GM21529 (cell line): Measurements from ENCODE around the gene FDXACB1.

ENCODE experiments used
- ATAC-seq: cut with Tn5 transposase; IDR thresholded peaks from one replicate; pipeline ENCODE4 v1.9.1; 2021; ENCODE audit not compliant: unreplicated experiment

FDXACB1 gene

DNA sequence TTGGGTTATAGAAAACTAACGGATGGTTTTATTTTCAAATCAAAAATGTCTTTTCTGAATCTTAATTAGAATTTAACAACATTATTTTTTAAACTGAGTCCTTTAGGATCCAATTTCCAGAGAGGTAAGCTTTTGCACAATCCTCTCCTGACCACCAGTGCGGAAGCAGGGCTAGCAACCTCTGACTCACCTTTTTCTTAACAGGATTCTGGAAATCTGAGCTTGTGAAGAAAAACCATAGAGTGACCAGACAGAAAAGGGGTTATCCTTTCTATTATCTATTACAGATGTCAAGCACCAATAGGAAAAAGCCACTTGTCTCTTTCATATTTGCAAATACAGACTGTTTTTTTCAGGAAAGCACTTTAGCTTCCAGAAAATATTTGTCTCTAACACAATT, 32.9 kb downstream of the FDXACB1 start:
- no peak for ATAC-seq

DNA sequence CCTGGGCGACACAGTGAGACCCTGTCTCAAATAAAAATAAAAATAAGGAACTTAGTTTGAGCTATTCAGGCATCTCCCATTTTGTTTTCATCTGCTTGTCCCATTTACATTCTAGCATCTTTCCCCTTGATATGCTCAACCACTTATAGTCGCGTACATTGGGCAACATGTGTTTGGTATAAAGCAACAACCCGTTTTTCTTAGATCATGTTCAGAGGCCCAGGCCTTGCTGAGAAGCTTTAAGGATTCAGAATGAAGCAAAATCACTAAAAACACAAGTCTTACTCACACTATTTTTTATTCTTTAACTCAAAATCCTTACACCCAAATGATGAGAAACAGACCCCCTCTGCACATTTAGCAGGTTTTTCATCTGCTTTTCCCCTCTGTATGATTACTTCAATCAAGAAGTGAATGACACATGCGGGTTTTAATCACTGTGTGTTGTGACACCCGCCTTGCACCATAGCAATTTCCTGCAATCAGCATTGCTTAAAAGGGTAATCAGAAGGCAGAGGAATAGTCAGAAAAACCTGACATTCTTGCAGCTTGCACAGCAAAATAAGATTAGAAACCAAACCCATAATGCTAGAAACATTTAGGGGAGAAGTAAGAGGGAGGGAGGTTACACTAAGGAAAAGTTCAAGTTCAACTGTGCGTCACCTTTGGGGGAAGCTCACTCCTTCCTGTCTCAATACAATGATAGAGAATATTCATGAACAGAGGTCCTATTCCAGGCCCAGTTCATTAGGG, 33.5 kb downstream of the FDXACB1 start:
- no peak for ATAC-seq

DNA sequence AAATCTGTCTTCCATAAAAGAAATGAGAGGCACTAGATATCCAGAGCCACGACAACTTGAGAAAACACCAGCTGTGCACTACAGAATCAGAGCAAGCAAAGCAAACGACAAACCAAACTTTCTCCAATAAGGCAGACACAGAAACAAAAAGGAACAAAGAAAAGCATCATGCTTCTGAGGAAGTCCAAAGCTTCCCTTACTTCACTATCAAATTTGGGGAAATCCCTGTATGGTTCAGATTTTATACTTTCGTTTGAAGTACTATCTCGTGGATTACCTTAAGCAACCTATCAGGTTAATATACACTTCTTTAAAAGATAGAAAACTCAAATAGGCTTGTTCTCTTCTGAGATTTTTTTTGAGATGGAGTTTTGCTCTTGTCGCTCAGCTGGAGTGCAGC, 35.3 kb downstream of the FDXACB1 start:
- ATAC-seq = no peak

DNA sequence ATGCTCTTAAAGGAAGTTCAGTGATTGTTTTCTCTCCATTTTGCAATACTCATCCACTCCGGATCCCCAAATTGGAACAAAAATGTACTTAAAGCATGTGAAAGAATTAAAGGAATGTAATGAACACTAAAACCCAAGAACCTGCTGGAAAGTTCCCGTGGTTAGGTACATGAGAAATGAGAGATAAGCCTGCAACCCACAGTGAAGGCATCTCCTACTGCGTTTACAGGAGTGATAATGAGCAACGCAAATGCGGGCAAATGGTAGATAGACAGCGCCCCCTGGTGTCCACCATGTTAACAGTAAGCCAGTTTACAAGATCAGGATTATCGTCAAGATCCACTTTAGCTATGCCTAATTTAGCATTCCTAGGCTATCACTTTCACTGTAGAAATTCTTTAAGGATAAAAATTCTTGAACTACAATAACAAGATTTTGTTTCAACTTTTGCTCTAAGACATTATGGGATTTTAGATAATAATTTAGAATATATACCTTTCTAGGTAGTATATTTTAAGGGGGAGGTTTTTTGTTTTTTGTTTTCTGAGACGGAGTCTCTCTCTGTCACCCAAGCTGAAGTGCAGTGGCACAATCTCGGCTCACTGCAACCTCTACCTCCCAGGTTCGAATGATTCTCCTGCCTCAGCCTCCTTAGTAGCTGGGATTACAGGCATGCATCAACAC, 37.5 kb downstream of the FDXACB1 start:
- ATAC-seq = peak; percentile 69

DNA sequence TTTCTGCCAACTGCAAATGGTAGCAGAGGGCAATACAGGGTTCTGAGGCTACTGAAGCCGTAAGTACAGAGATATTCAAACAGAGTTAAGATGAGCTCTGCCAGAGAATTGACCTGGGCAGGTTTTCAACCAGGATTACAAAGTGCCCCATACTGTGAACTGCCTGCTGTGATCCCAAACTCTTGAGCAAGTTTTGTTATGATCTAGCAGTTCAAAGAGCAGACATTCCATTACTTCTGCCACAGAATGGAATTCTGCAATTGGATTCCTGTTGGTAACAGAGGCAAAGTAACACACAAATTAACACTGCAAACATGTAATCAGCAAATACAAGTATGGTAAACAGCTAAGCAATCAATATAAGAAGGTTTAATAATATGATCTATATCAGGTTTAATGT, 38.8 kb downstream of the FDXACB1 start:
- ATAC-seq = no peak

DNA sequence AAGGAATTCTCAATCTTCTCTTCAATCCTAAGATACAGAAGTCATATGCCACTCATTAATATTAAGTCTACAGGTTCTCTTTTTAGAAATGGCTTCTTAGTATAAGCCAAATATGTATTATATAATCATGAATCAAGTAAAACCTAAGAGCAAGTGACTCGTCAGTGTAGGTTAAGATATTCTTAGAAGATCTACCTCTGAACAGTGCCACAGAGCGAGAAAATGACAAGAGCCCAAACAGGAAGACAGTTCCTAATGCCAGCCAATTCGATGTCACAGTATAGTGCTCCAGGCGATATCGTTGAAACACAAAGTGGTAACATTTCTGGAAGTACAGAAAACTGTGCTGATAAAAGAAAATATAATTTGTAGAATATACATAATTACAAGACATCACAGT, 40.9 kb downstream of the FDXACB1 start:
- no peak for ATAC-seq

DNA sequence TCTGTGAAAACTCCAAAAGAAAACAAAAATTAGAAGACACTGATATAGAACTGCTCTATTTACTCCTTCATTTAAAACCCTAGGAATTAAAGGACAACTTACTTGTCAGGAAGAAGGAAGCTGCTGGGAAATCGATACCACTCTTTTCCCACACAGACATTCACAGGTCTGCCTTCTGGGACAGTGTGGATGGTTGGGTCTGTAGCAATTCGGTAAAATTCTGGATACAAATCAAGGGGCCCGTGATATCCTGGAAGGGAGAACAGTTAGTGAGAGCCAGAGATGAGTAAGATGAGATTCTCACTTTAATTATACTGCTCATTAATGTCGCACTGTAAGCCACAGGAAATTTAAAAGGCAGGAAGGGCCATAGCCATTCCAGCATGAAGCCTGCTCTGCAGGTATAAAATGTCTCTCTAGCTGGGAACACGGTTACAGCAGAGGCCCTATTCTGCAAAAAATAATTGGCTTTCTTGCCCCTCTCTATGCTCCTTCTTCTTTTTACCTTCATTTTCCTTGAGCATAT, 41.5 kb downstream of the FDXACB1 start:
- ATAC-seq = no peak

DNA sequence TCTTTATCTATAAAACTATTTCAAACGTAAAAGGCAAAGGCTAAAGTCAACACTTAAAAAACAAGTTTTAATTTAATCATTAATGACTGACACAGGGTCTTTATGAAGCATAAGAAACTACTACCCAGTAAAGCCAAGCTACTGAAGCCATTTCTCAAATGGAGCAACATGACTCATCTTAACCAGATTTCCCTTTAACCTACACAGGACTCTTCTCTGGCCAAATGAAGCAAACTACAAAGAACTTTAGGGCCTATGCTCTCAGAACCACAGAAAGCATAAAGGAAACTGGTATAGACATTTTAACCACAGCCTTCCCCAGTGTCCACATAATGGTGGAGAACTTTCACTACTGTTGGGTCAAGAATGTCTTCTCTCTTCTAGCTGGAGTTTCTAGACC, 42.2 kb downstream of the FDXACB1 start:
- ATAC-seq = peak; percentile 73

DNA sequence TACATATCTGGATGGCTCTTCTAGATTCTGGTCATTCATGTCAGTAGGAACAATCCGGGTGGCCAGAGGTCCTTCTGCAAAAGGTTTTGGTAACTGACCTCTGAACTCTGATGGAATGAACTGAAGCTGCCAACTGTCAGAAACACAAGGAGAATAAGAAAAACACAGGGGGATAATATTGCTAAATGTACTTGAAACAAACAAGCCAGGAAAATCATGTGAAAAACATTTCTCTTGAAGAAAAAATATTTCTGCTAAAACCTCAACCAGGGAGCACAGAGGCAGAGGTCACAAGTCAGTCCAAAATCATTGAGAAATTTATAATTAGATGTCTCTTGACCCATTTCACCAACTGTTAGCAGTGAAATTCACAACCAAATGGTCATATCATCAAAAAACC, 42.8 kb downstream of the FDXACB1 start:
- no peak for ATAC-seq

DNA sequence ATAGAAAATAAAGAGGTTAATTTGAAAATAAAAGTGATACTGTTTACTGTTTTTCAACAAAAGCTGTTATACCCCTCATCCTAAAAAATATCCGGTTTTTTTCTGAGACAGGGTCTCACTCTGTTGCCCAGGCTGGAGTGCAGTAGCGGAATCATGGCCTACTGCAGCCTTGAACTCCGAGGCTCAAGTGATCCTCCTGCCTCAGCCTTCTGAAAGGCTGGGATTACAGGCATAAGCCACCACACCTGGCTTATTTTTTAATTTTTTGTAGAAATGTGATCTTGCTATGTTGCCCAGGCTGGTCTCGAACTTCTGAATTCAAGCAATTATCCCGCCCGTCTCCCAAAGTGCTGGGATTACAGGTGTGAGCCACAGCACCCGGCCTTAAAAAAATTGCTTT, 43.3 kb downstream of the FDXACB1 start:
- no peak for ATAC-seq

DNA sequence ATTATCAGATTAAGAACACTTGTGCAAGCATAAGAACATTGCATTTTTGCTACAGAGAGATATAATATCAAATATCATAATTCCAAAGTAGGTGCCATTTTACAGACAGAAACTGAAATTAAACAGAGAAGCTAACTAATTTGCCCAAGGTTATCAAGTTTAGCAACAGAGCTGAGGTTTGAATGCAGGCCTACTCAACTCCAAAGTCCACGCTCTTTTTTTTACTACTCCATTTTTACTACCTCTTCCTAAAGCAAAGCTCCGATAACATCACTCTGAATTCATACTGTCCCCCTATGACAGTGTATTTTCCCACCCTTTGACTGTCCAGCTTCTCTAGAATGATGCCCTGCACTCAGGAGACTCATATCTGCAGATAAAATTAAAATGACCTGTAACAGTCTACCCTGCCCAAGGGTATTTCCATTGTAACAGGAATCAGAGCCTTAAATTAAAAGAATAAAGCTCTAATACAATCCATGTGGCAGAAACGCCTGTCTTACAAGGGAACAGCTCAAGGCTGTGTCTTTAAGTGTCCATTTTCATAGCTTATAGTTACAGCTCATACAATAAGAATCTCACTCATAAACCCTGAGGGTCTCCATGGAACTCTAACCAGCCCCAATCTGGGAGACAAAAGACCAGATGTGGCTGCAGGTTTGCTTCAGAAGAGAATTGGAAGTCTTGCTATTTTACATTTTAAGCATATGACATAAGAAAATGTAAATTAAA, 44.4 kb downstream of the FDXACB1 start:
- no peak for ATAC-seq

DNA sequence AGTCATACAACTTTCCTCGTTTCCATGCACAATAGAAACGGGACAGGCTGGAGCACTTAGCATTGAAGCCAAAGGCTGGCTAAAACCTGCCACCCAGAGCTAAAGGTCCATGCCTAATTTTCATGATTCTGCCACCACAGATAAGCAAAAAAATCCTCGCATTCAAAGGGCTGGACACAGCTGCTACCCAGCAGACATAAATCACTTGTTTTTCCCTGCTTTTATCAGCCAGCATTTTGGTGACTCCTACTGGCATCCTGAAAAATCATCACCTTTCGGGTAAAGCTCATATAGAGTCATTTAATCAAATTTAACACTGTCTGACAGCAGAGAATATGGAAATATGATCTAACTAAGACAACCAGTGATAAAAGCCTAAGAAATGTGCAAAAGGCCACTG, 45.4 kb downstream of the FDXACB1 start:
- no peak for ATAC-seq

DNA sequence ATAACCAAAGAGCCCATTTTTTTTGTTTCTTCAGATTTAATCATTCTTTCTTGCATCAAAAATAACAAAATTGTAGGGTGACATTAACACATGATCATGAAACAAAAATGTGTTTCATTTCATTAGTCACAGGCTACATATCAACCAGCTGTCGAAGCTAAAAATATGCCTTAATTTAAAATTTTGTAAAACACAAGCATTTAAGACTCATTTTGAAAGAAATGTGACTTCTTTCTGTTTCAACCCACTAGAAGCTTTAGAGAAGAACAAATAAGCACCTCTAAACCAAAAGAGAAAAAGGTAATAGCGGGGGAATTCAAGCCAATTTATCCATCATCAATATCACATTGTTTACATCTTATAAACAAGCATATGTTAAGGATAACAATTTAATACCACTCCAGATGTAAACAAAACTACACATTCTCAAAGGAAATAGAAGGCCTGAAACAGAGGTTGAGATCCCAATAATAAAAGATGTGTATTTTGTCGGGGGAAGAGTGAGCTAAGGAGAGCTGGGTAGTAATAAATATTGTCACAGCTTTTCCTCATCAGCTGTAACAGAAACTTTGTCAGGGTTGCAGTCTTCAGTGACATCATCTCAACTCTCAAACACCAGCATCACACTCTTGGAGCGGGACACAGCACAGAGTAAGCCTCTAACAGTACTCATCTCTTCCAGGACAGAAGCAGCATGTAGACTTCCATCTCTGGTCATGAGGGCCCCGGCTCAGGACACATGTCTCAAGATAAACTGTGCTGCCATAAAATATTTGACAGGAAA, 49.6 kb downstream of the FDXACB1 start:
- peak; percentile 53 for ATAC-seq

DNA sequence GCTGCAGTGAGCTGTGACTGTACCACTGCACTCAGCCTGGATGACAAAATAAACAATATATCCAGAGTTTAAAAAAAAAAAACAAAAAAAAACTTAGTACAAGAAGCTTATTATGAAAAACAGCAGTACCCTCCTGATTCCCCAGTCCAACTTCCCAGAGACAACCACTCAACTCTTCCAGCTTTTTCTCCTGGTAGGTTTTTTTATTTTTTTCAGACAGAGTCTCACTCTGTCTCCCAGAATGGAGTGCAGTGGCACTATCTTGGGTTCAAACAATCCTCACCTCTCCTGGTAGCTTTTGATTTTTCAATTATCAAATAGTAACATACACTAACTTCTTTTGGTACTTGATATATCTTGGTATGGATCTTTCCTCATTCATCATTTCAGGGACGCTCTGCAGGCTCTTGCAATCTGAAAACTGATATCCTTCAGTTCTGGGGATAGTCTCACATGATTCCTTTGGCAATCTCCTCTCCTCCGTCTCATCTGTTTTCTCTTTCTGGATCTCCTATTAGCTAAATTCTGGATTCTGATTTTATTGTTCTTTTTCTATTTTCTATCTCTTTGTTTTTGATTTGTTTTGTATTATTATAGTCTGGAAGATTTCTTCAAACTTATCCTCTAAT, 52.5 kb downstream of the FDXACB1 start:
- ATAC-seq = no peak
